Measurements from ENCODE around the gene FRMD1.

The FRMD1 gene

GRCh38 chr6:168090706-168091105 lies 11.7 kb upstream of the FRMD1 start:
- H3K4me3 ChIP-seq (ENCODE audit: low read depth, low read length), result no peak overlapping the region
- no peak for TF ChIP-seq CTCF (conservative IDR thresholded peaks at IDR 0.05; ENCODE audit: low read depth, low read length)
- no peak for DNase-seq (ENCODE audit: low read depth)

GRCh38 chr6:168090064-168090690 lies 11.2 kb upstream of the FRMD1 start:
- H3K4me3 ChIP-seq (ENCODE audit: low read depth, low read length), result no peak overlapping the region
- no peak for DNase-seq (ENCODE audit: low read depth)
- TF ChIP-seq CTCF (conservative IDR thresholded peaks at IDR 0.05; ENCODE audit: low read depth, low read length), result no peak

GRCh38 chr6:168089186-168090063 lies 10.4 kb upstream of the FRMD1 start:
- H3K4me3 ChIP-seq (ENCODE audit: low read depth, low read length), result no peak overlapping the region
- TF ChIP-seq CTCF (conservative IDR thresholded peaks at IDR 0.05; ENCODE audit: low read depth, low read length), result no peak
- DNase-seq (ENCODE audit: low read depth), result no peak

GRCh38 chr6:168088161-168089053 lies 9.4 kb upstream of the FRMD1 start:
- no peak for TF ChIP-seq CTCF (conservative IDR thresholded peaks at IDR 0.05; ENCODE audit: low read depth, low read length)
- DNase-seq (ENCODE audit: low read depth), result peak; percentile 80

GRCh38 chr6:168087436-168088160 lies 8.6 kb upstream of the FRMD1 start:
- no peak for TF ChIP-seq CTCF (conservative IDR thresholded peaks at IDR 0.05; ENCODE audit: low read depth, low read length)
- no peak overlapping the region for H3K4me3 ChIP-seq (ENCODE audit: low read depth, low read length)
- DNase-seq (ENCODE audit: low read depth), result no peak

More at GRCh38 chr6:168088161-168089053, 9.4 kb upstream of the FRMD1 start:
- H3K4me3 ChIP-seq (ENCODE audit: low read depth, low read length), result no peak overlapping the region

- no peak for TF ChIP-seq CTCF (conservative IDR thresholded peaks at IDR 0.05; ENCODE audit: low read depth, low read length)
- no peak for DNase-seq (ENCODE audit: low read depth)
- H3K4me3 ChIP-seq (ENCODE audit: low read depth, low read length), result no peak overlapping the region
These were observed 7.6 kb upstream of the FRMD1 start for GRCh38 chr6:168086616-168087015.

Measured in choroid plexus epithelial cell (primary cell).